GM18519 (cell line): Measurements from ENCODE around the gene MRPL49.

ENCODE experiments used
- ATAC-seq: cut with Tn5 transposase; IDR thresholded peaks from one replicate; pipeline ENCODE4 v1.9.1; 2021; ENCODE audit warnings: mild to moderate bottlenecking, moderate library complexity; ENCODE audit not compliant: unreplicated experiment, low FRiP score

The MRPL49 gene

GRCh38 chr11:65102142-65103095, 19.7 kb upstream of the MRPL49 start:
- no peak for ATAC-seq

DNA sequence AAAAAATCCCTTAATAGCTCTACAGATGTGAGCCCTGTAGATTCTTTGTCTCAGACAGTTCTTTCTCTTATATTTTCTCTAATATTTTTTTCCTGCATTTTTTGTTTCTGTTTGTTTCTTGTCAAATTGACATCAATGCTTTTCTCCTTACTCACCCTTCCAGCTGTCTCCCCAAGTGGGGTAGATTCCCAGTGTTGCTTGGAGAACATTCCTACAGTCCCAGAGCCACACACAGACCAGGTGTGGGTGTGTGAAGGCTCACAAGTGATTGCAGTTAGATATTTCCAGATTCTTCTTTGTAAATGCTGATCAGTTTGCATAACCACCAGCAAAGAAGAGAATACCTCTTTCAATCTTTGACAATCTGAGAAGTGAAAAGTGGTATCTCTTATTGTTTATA, 18.6 kb upstream of the MRPL49 start:
- ATAC-seq: no peak

DNA sequence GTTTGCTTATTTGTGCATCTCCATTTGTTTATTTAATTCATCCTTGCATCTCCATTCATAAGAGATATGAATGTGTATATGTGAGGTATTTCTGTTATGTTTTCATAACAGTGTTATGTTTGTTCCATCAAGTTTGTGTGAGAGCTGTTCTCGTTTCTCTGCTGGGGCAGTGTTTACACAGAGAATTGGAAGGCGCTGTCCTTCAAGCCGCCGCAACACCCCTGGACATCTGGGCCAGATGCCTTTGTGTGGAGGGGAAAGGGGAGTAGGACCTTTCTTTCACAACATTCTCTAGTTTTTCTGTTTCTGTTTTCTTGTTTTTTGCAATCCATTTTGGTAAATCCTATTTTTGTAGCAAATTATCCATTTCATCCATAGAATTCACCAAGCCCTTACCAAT, 17.5 kb upstream of the MRPL49 start:
- no peak for ATAC-seq

DNA sequence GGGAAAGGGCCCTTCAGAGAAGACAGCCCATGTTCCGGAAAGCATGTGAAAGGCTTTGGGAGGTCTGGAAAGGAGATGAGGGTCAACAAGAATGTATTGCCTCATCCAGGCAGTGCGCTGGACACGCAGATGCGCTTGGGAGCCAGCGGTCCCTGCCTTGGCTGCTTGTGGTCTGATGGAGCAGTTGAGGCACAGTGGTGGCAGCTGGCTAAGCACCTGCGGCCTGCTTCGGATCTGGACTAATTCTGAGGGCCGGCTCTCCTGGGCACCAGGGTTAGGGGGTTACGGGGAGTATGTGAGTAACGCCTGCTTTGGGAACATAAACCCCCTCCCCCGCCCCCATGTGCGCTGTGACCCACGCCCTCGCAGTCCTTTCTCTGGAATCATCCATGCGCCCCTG, 15.0 kb upstream of the MRPL49 start:
- no peak for ATAC-seq

GRCh38 chr11:65107751-65108468, 14.2 kb upstream of the MRPL49 start:
- no peak for ATAC-seq

DNA sequence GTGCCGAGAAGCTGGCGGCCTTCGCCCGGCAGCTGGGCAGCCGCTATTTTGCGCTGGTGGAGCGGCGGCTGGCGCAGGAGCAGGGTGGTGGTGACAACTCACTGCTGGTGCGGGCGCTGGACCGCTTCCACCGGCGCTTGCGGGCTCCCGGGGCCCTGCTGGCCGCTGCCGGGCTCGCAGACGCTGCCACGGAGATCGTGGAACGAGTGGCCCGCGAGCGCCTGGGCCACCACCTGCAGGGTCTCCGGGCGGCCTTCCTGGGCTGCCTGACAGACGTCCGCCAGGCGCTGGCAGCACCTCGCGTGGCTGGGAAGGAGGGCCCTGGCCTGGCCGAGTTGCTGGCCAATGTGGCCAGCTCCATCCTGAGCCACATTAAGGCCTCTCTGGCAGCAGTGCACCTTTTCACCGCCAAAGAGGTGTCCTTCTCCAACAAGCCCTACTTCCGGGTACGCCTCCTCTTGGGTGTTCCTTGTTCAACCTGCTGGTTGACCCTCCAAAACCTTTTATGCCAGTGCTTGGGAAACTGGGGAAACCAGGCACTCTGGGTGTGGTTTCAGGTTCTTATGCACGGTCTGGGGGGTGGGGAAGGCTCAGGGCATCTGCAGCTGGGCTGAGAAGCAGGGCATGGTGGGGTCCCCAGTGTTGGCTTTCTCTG, 13.5 kb upstream of the MRPL49 start:
- no peak for ATAC-seq

DNA sequence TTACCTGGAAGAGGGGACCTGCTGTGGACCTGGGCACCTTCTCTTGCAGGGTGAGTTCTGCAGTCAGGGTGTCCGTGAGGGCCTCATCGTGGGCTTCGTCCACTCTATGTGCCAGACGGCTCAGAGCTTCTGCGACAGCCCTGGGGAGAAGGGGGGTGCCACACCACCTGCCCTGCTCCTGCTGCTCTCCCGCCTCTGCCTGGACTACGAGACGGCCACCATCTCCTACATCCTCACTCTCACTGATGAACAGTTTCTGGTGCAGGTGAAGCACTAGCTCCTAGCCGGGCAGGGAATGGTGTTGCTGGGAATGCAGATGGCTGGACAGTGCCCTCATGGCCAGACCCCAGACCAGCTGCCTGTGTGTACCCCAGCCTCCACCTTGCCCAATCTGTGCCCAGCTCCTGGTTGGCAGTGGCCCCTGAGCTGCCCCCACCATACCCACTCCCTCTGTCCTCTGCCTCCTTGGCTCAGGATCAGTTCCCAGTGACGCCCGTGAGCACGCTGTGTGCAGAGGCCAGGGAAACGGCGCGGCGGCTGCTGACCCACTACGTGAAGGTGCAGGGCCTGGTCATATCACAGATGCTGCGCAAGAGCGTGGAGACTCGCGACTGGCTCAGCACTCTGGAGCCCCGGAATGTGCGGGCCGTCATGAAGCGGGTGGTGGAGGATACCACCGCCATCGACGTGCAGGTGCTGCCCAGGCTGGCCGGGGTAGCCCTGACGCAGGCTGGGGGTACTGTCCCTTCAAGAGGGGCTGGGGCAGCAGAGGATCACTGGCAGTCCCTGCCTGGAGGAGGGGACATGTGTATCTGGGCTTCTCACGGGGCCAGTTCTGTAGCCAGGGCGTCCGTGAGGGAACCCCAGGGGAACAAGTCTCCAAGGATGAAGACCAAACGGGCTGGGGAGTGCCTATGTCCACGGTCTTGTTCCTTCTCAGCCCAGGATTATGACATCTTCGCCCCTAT, 12.6 kb upstream of the MRPL49 start:
- ATAC-seq: no peak

- no peak for ATAC-seq
Observed at GRCh38 chr11:65110354-65110861, 11.7 kb upstream of the MRPL49 start.

- ATAC-seq: no peak
Observed at GRCh38 chr11:65111159-65111743, 10.9 kb upstream of the MRPL49 start.

- ATAC-seq: peak; percentile 37
Observed at GRCh38 chr11:65111744-65112545, 10.2 kb upstream of the MRPL49 start, which contains the start of gene TM7SF2. Gene TM7SF2, plus strand, starts transcription at chr11:65111872. Its CDS starts 144 bp downstream, at chr11:65112016.

DNA sequence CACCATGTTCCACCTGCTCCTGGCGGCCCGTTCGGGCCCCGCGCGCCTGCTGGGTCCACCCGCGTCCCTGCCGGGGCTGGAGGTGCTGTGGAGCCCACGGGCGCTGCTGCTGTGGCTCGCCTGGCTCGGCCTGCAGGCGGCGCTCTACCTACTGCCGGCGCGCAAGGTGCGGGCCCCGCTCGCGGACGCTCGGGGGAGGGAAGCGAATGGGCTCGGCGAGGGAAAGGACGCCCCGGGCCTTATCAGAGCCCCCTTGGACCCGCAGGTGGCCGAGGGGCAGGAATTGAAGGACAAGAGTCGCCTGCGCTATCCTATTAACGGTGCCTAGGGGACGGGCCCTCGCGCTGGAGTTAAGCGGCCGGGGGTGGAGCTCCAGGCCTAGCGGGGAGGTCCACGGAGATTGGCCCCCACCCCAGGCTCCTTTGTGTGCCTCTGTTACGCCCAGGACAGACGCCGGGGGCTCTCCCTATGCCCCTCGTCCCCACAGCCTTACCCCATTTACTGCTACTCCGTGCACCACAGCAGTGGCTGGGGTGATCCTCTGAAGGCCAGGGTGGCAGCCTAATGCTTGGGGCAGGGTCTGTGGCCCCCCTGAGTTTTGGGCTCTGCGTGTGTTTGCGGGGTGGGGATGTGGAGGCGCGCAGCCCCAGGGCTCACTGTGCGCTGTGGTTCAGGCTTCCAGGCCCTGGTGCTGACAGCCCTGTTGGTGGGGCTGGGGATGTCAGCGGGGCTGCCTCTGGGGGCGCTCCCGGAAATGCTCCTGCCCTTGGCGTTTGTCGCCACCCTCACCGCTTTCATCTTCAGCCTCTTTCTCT, 9.4 kb upstream of the MRPL49 start:
- no peak for ATAC-seq

GRCh38 chr11:65113361-65113756, 8.8 kb upstream of the MRPL49 start:
- no peak for ATAC-seq

- no peak for ATAC-seq
Observed at GRCh38 chr11:65113839-65114238, 8.3 kb upstream of the MRPL49 start.

GRCh38 chr11:65114538-65115171, 7.5 kb upstream of the MRPL49 start:
- no peak for ATAC-seq

GRCh38 chr11:65115361-65116082, 6.6 kb upstream of the MRPL49 start:
- no peak for ATAC-seq

GRCh38 chr11:65116370-65117205, 5.5 kb upstream of the MRPL49 start:
- ATAC-seq: no peak
